ENCODE results near the gene HOXA5.

The HOXA5 gene

GRCh38 chr7:27145914-27146412 lies 2.5 kb upstream of the HOXA5 start:
- no peak for DNase-seq (ENCODE audit: low spot score)
- no peak for ATAC-seq (ENCODE audit: low read depth)
- no peaks in the 10 kb centered on the region for H3K9me3 ChIP-seq (ENCODE audit: severe bottlenecking)
- no peak for TF ChIP-seq CTCF (IDR thresholded peaks at IDR 0.05; ENCODE audit: poor library complexity, severe bottlenecking)
- peak overlapping the region; percentile 85 for H3K27ac ChIP-seq (ENCODE audit: poor library complexity, severe bottlenecking)
- peak overlapping the region; percentile 6 for H3K4me3 ChIP-seq (ENCODE audit: severe bottlenecking)
- peaks cover 9% of the 10 kb centered on the region for H3K4me1 ChIP-seq (ENCODE audit: insufficient read depth, poor library complexity, severe bottlenecking)
- H3K27me3 ChIP-seq (ENCODE audit: insufficient read depth, poor library complexity, severe bottlenecking): no peaks in the 10 kb centered on the region
- peaks cover 3% of the 10 kb centered on the region; the same call in 1 of the 2 replicates for H3K36me3 ChIP-seq (ENCODE audit: low read depth)

GRCh38 chr7:27145165-27145913 lies 1.9 kb upstream of the HOXA5 start:
- H3K9me3 ChIP-seq (ENCODE audit: severe bottlenecking): no peaks in the 10 kb centered on the region
- DNase-seq (ENCODE audit: low spot score) (no peak), ATAC-seq (ENCODE audit: low read depth) (no peak)
- H3K4me1 ChIP-seq (ENCODE audit: insufficient read depth, poor library complexity, severe bottlenecking): peaks cover 9% of the 10 kb centered on the region
- peak overlapping the region; percentile 85 for H3K27ac ChIP-seq (ENCODE audit: poor library complexity, severe bottlenecking)
- H3K36me3 ChIP-seq (ENCODE audit: low read depth): peaks cover 3% of the 10 kb centered on the region; the same call in 1 of the 2 replicates
- H3K27me3 ChIP-seq (ENCODE audit: insufficient read depth, poor library complexity, severe bottlenecking): no peaks in the 10 kb centered on the region
- no peak for TF ChIP-seq CTCF (IDR thresholded peaks at IDR 0.05; ENCODE audit: poor library complexity, severe bottlenecking)
- peak overlapping the region; percentile 8 for H3K4me3 ChIP-seq (ENCODE audit: severe bottlenecking)

GRCh38 chr7:27144781-27145164 lies 1.3 kb upstream of the HOXA5 start:
- no peaks in the 10 kb centered on the region for H3K27me3 ChIP-seq (ENCODE audit: insufficient read depth, poor library complexity, severe bottlenecking)
- no peak for TF ChIP-seq CTCF (IDR thresholded peaks at IDR 0.05; ENCODE audit: poor library complexity, severe bottlenecking)

GRCh38 chr7:27143950-27144780 lies 684 bp upstream of the HOXA5 start:
- peak; percentile 80 for TF ChIP-seq CTCF (IDR thresholded peaks at IDR 0.05; ENCODE audit: poor library complexity, severe bottlenecking)
- Histone ChIP-seq H3K9me3 (ENCODE audit: severe bottlenecking) (no peaks in the 10 kb centered on the region), H3K4me1 (ENCODE audit: insufficient read depth, poor library complexity, severe bottlenecking) (peaks cover 9% of the 10 kb centered on the region), H3K27ac (ENCODE audit: poor library complexity, severe bottlenecking) (peak overlapping the region; percentile 85), H3K4me3 (ENCODE audit: severe bottlenecking) (peak overlapping the region; percentile 8), H3K27me3 (ENCODE audit: insufficient read depth, poor library complexity, severe bottlenecking) (no peaks in the 10 kb centered on the region), H3K36me3 (ENCODE audit: low read depth) (peaks cover 3% of the 10 kb centered on the region; the same call in 1 of the 2 replicates)
- DNase-seq (ENCODE audit: low spot score) (no peak), ATAC-seq (ENCODE audit: low read depth) (no peak)

More at GRCh38 chr7:27144781-27145164, 1.3 kb upstream of the HOXA5 start:
- Histone ChIP-seq H3K4me3 (ENCODE audit: severe bottlenecking) (peak overlapping the region; percentile 8), H3K9me3 (ENCODE audit: severe bottlenecking) (no peaks in the 10 kb centered on the region), H3K36me3 (ENCODE audit: low read depth) (peaks cover 3% of the 10 kb centered on the region; the same call in 1 of the 2 replicates), H3K27ac (ENCODE audit: poor library complexity, severe bottlenecking) (peak overlapping the region; percentile 85), H3K4me1 (ENCODE audit: insufficient read depth, poor library complexity, severe bottlenecking) (peaks cover 9% of the 10 kb centered on the region)
- no peak for ATAC-seq (ENCODE audit: low read depth)
- DNase-seq (ENCODE audit: low spot score): no peak
